Measurements from ENCODE around the gene KCNAB3.

Gene KCNAB3

DNA sequence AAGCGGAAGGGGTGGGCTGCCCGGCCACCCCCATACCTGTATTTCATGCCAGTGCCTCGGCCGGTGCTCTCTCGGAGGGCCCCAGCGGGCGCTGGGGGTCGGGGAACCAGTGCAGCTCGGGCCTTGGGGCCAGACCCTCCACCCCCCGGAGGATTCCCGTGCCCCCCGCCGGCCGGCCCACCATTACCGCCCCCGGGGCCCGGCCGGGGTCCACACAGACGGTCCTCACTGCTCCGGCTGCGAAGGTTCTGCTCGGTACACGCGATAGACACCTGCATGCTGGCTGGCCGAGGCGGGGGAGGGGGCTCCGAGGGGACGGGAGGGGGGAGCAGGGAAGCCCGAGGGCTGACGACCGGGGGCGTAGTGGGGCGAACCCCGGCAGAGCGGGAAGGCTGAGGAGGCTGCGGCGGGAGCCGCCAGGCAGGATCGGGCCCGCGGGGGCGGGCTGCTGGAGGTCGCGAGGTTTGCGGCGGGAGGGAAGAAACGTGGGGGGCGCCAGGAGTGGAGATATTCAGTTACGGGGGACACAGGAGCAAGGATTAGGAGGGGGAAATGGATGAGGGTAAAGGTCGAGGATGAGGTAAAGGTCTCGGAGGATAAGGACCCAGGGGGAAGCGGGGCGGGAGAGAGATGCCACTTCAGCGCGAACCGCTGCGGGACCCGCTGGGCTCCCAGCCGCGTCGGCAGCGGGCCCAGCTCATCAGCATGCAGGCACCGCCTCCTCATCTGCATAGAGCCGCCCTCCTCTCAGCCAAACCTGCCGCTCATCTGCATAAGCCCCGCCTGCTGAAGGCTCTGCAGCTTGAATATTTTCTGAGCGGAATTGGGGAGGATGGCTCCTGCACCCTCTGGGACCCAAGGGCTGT lies at the start of gene KCNAB3:
Gene KCNAB3, minus strand, starts transcription at position 699 of the 866 bp plus-strand sequence. Its CDS starts 421 bp downstream, at position 278.
- Histone ChIP-seq H3K4me1 (ENCODE audit: control insufficient read depth, insufficient read depth, low read length) (peaks cover 5% of the 10 kb centered on the region; the same call in 1 of the 2 replicates), H3K27ac (ENCODE audit: extremely low read depth, low read depth, low read length) (no peak within 1 kb of the TSS), H3K36me3 (ENCODE audit: control insufficient read depth in 2 of 2, insufficient read depth in 1 of 2, low read length in 2 of 2) (peaks cover 5 to 41% of the 10 kb centered on the region in 2 experiments; a peak in 2 of 3 replicates), H3K9me3 (ENCODE audit: control insufficient read depth, insufficient read depth, low read depth, low read length) (no peaks in the 10 kb centered on the region), H3K4me3 (ENCODE audit: low read depth, low read length) (no peak within 1 kb of the TSS)
- CTCF ChIA-PET = no interaction called here
- POLR2A ChIA-PET = interaction anchor here (1.2 kb wide), 2 partner anchors 9 to 14 kb away, joined by 4 read pairs; partner anchors contain the start of gene RNF227
- peak; percentile 17; the same call in 1 of the 2 replicates for TF ChIP-seq ZNF140 (tag by site-specific recombination; IDR thresholded peaks at IDR 0.05)
- TF ChIP-seq MYNN (tag by site-specific recombination; IDR thresholded peaks at IDR 0.05; ENCODE audit: borderline replicate concordance) = no peak

DNA sequence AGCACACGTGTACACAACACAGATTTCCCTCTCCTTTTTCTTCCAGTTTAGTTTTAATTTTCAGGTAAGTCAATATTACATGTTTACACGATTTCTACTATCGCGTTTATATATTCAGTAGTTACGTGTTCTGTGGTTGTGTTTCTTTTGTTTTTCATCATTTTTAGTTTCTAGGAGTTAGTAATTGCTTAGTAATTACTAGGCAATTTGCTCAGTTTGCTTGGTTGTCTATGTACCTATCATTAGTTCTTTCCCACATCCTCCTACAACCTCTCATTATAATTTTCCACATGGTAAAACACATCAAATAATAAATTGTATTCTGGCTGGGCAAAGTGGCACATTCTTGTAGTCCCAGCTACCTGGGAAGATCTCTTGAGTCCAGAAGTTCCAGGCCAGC lies 48.1 kb upstream of the KCNAB3 start:
- CTCF ChIA-PET = interaction anchor here (0.7 to 4.3 kb wide), 5 partner anchors 7 to 234 kb away, joined by 3 to 27 read pairs (median 4); no protein-coding TSS in a partner anchor
- TF ChIP-seq, protein P1, sequence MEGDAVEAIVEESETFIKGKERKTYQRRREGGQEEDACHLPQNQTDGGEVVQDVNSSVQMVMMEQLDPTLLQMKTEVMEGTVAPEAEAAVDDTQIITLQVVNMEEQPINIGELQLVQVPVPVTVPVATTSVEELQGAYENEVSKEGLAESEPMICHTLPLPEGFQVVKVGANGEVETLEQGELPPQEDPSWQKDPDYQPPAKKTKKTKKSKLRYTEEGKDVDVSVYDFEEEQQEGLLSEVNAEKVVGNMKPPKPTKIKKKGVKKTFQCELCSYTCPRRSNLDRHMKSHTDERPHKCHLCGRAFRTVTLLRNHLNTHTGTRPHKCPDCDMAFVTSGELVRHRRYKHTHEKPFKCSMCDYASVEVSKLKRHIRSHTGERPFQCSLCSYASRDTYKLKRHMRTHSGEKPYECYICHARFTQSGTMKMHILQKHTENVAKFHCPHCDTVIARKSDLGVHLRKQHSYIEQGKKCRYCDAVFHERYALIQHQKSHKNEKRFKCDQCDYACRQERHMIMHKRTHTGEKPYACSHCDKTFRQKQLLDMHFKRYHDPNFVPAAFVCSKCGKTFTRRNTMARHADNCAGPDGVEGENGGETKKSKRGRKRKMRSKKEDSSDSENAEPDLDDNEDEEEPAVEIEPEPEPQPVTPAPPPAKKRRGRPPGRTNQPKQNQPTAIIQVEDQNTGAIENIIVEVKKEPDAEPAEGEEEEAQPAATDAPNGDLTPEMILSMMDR (tag by site-specific recombination; IDR thresholded peaks at IDR 0.05) = no peak
- peak; percentile 76 for TF ChIP-seq SP7 (tag by site-specific recombination; IDR thresholded peaks at IDR 0.05)
- H3K36me3 ChIP-seq (ENCODE audit: control insufficient read depth in 2 of 2, insufficient read depth in 1 of 2, low read length in 2 of 2) = no peaks in the 10 kb centered on the region
- no peaks in the 10 kb centered on the region for H3K4me1 ChIP-seq (ENCODE audit: control insufficient read depth, insufficient read depth, low read length)
- H3K9me3 ChIP-seq (ENCODE audit: control insufficient read depth, insufficient read depth, low read depth, low read length) = no peaks in the 10 kb centered on the region
- POLR2A ChIA-PET = no interaction called here
- H3K4me3 ChIP-seq (ENCODE audit: low read depth, low read length) = no peak overlapping the region
- no peak overlapping the region for H3K27ac ChIP-seq (ENCODE audit: extremely low read depth, low read depth, low read length)

- ChIA-PET POLR2A (no interaction called here), CTCF (interaction anchor here (1.2 to 2.5 kb wide), 3 partner anchors 8 to 13 kb away, joined by 3 to 14 read pairs (median 3); no protein-coding TSS in a partner anchor)
- no peak overlapping the region for H3K4me3 ChIP-seq (ENCODE audit: low read depth, low read length)
- H3K9me3 ChIP-seq (ENCODE audit: control insufficient read depth, insufficient read depth, low read depth, low read length) = no peaks in the 10 kb centered on the region
- H3K4me1 ChIP-seq (ENCODE audit: control insufficient read depth, insufficient read depth, low read length) = no peaks in the 10 kb centered on the region
- no peaks in the 10 kb centered on the region for H3K36me3 ChIP-seq (ENCODE audit: control insufficient read depth in 2 of 2, insufficient read depth in 1 of 2, low read length in 2 of 2)
- TF ChIP-seq GFI1B (tag by site-specific recombination; IDR thresholded peaks at IDR 0.05) (no peak), ZNF843 (tag by site-specific recombination; IDR thresholded peaks at IDR 0.05) (no peak), MYNN (tag by site-specific recombination; IDR thresholded peaks at IDR 0.05; ENCODE audit: borderline replicate concordance) (no peak)
- H3K27ac ChIP-seq (ENCODE audit: extremely low read depth, low read depth, low read length) = no peak overlapping the region
Observed at GRCh38 chr17:7977039-7977438, 47.4 kb upstream of the KCNAB3 start.

DNA sequence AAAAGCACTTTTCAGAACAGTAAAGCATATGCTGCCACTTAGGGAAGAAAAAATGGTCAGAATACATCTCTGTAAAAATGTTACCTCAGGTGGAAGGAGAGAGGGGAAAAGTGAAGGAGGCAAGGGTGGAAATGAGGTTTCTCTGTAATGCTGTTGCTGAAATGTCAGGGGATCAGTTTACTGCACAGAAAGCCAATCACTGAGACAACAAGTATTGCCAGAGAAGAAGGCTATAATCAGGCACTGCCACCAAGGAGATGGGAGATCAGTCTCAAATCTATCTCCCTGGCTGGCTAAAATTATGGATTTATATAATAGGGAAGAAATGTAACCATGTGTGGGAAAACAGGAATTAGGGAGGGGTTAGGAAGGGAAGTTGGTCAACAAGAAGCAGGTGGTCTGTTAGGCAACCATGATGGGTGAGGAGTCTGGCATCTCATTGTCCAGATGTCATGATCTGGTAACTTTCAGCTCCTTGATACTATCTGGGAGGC lies 45.0 kb upstream of the KCNAB3 start:
- ChIA-PET CTCF (interaction anchor here (0.6 to 2.5 kb wide), 3 partner anchors 15 to 1493 kb away, joined by 3 to 14 read pairs (median 6); no protein-coding TSS in a partner anchor), POLR2A (no interaction called here)

More for the DNA sequence above, 45.0 kb upstream of the KCNAB3 start:
- Histone ChIP-seq H3K4me3 (ENCODE audit: low read depth, low read length) (no peak overlapping the region), H3K9me3 (ENCODE audit: control insufficient read depth, insufficient read depth, low read depth, low read length) (no peaks in the 10 kb centered on the region), H3K27ac (ENCODE audit: extremely low read depth, low read depth, low read length) (no peak overlapping the region), H3K36me3 (ENCODE audit: control insufficient read depth in 2 of 2, insufficient read depth in 1 of 2, low read length in 2 of 2) (no peaks in the 10 kb centered on the region), H3K4me1 (ENCODE audit: control insufficient read depth, insufficient read depth, low read length) (no peaks in the 10 kb centered on the region)
- TF ChIP-seq TRIM28 (IDR thresholded peaks at IDR 0.05; ENCODE audit: borderline replicate concordance, low read length) (peak; percentile 28; the same call in 1 of the 2 replicates), SETDB1 (IDR thresholded peaks at IDR 0.05; ENCODE audit: insufficient read length, low read length) (peak; percentile 95)
- TF ChIP-seq, protein P2, sequence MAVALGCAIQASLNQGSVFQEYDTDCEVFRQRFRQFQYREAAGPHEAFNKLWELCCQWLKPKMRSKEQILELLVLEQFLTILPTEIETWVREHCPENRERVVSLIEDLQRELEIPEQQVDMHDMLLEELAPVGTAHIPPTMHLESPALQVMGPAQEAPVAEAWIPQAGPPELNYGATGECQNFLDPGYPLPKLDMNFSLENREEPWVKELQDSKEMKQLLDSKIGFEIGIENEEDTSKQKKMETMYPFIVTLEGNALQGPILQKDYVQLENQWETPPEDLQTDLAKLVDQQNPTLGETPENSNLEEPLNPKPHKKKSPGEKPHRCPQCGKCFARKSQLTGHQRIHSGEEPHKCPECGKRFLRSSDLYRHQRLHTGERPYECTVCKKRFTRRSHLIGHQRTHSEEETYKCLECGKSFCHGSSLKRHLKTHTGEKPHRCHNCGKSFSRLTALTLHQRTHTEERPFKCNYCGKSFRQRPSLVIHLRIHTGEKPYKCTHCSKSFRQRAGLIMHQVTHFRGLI (tag by site-specific recombination; IDR thresholded peaks at IDR 0.05) = no peak

All from HEK293 (cell line).